ENCODE data around the gene UGT1A6.

The UGT1A6 gene

GRCh38 chr2:233799087-233799665 lies 106.5 kb downstream of the UGT1A6 start:
- in situ Hi-C loops (cut with MboI; ENCODE audit: low sequenced_read_pairs), result no loop called here

GRCh38 chr2:233799716-233800115 lies 107.0 kb downstream of the UGT1A6 start:
- in situ Hi-C loops (cut with MboI; ENCODE audit: low sequenced_read_pairs), result no loop called here

- in situ Hi-C loops (cut with MboI; ENCODE audit: low sequenced_read_pairs), result no loop called here
Observed at GRCh38 chr2:233800208-233800607, 107.5 kb downstream of the UGT1A6 start.

- in situ Hi-C loops (cut with MboI; ENCODE audit: low sequenced_read_pairs), result no loop called here
Observed at GRCh38 chr2:233801357-233802131, 108.9 kb downstream of the UGT1A6 start.

- in situ Hi-C loops (cut with MboI; ENCODE audit: low sequenced_read_pairs), result no loop called here
Observed at GRCh38 chr2:233802132-233802815, 109.6 kb downstream of the UGT1A6 start.

GRCh38 chr2:233803292-233803911 lies 110.7 kb downstream of the UGT1A6 start:
- in situ Hi-C loops (cut with MboI; ENCODE audit: low sequenced_read_pairs), result no loop called here

GRCh38 chr2:233803994-233804393 lies 111.3 kb downstream of the UGT1A6 start:
- in situ Hi-C loops (cut with MboI; ENCODE audit: low sequenced_read_pairs), result no loop called here

- in situ Hi-C loops (cut with MboI; ENCODE audit: low sequenced_read_pairs), result no loop called here
Observed at GRCh38 chr2:233807215-233807865, 114.7 kb downstream of the UGT1A6 start.

- in situ Hi-C loops (cut with MboI; ENCODE audit: low sequenced_read_pairs), result no loop called here
Observed at GRCh38 chr2:233807966-233808935, 115.6 kb downstream of the UGT1A6 start.

- in situ Hi-C loops (cut with MboI; ENCODE audit: low sequenced_read_pairs), result no loop called here
Observed at GRCh38 chr2:233810385-233810784, 117.7 kb downstream of the UGT1A6 start.

GRCh38 chr2:233811087-233811486 lies 118.4 kb downstream of the UGT1A6 start:
- in situ Hi-C loops (cut with MboI; ENCODE audit: low sequenced_read_pairs), result no loop called here

- in situ Hi-C loops (cut with MboI; ENCODE audit: low sequenced_read_pairs), result no loop called here
Observed at GRCh38 chr2:233811732-233812131, 119.0 kb downstream of the UGT1A6 start.

- in situ Hi-C loops (cut with MboI; ENCODE audit: low sequenced_read_pairs), result no loop called here
Observed at GRCh38 chr2:233813236-233814055, 120.8 kb downstream of the UGT1A6 start.

- in situ Hi-C loops (cut with MboI; ENCODE audit: low sequenced_read_pairs), result no loop called here
Observed at GRCh38 chr2:233814056-233814835, 121.6 kb downstream of the UGT1A6 start.

GRCh38 chr2:233815861-233816260 lies 123.2 kb downstream of the UGT1A6 start:
- in situ Hi-C loops (cut with MboI; ENCODE audit: low sequenced_read_pairs), result no loop called here

GRCh38 chr2:233816334-233816733 lies 123.6 kb downstream of the UGT1A6 start:
- in situ Hi-C loops (cut with MboI; ENCODE audit: low sequenced_read_pairs), result no loop called here

GRCh38 chr2:233816771-233817170 lies 124.1 kb downstream of the UGT1A6 start:
- in situ Hi-C loops (cut with MboI; ENCODE audit: low sequenced_read_pairs), result no loop called here

GRCh38 chr2:233817361-233817911 lies 124.7 kb downstream of the UGT1A6 start:
- in situ Hi-C loops (cut with MboI; ENCODE audit: low sequenced_read_pairs), result no loop called here
